RPMI7951 (cell line): ENCODE results near the gene WBP1L. TPM values are rescaled to one million over a fixed set of nuclear protein-coding genes. Genes with fewer than 3 reads are reported as not detected.
"Not testable (repeated sequence)": the region's sequence is repeated elsewhere in the genome, so short reads cannot be mapped to it uniquely, and the experiment has no call there.

ENCODE experiments used
- DNase-seq: peaks from one replicate; pipeline ENCODE4 v3.0.0-alpha.2; 2012; ENCODE audit warnings: low read depth
- total RNA-seq: library from RNA; depleted of rRNA; stranded (reverse); fragments of >200 nt; shearing (Covaris generic); gene quantifications from 2 replicates; pipeline ENCODE4 v1.2.3, GENCODE V29; 2014; rRNA removed

The WBP1L gene
- total RNA-seq, 1 experiment from 2014 or later, result 16.8 TPM

- DNase-seq, result peak; percentile 60
Measured at GRCh38 chr10:102835007-102835482, 91.3 kb downstream of the WBP1L start.

GRCh38 chr10:102837230-102837721, 93.5 kb downstream of the WBP1L start, which contains the start of gene CYP17A1:
TSS of gene CYP17A1 (minus strand) at chr10:102837413. CDS start at chr10:102837361, 52 bp downstream.
- peak; percentile 34 for DNase-seq

- DNase-seq, result not testable (repeated sequence)
Measured at GRCh38 chr10:102838276-102838927, 94.7 kb downstream of the WBP1L start.

- DNase-seq, result no peak
Measured at GRCh38 chr10:102841827-102842345, 98.1 kb downstream of the WBP1L start.

- not testable (repeated sequence) for DNase-seq
Measured at GRCh38 chr10:102843139-102843538, 99.4 kb downstream of the WBP1L start.

- not testable (repeated sequence) for DNase-seq
Measured at GRCh38 chr10:102844190-102844776, 100.5 kb downstream of the WBP1L start.

- DNase-seq, result no peak
Measured at GRCh38 chr10:102845352-102845902, 101.7 kb downstream of the WBP1L start.

- DNase-seq, result no peak
Measured at GRCh38 chr10:102850025-102850518, 106.3 kb downstream of the WBP1L start.

- DNase-seq, result not testable (repeated sequence)
Measured at GRCh38 chr10:102853237-102853636, 109.5 kb downstream of the WBP1L start.

GRCh38 chr10:102855731-102856436, 112.1 kb downstream of the WBP1L start:
- peak; percentile 97 for DNase-seq

- DNase-seq, result no peak
Measured at GRCh38 chr10:102856758-102857424, 113.1 kb downstream of the WBP1L start.

- DNase-seq, result no peak
Measured at GRCh38 chr10:102859911-102860310, 116.2 kb downstream of the WBP1L start.

GRCh38 chr10:102863660-102864059, 119.9 kb downstream of the WBP1L start:
- DNase-seq, result no peak

- no peak for DNase-seq
Measured at GRCh38 chr10:102865620-102866019, 121.9 kb downstream of the WBP1L start.

Other genes with a start within 250 kb of the WBP1L start
- gene ACTR1A, start 241.2 kb upstream of the WBP1L start, total RNA-seq, result 116 and 179 TPM in 2 replicates
- 3.7 and 4.0 TPM in 2 replicates for gene SUFU, start 240.0 kb upstream of the WBP1L start, total RNA-seq
- gene TRIM8, start 99.5 kb upstream of the WBP1L start, total RNA-seq, result 39.3 and 52.8 TPM in 2 replicates
- 11.1 and 12.3 TPM in 2 replicates for gene ARL3, start 29.6 kb upstream of the WBP1L start, total RNA-seq
- gene SFXN2, start 29.3 kb upstream of the WBP1L start, total RNA-seq, result 1.4 and 1.8 TPM in 2 replicates
- not detected in 2 replicates for gene CYP17A1, start 93.5 kb downstream of the WBP1L start, total RNA-seq
- gene BORCS7, start 110.3 kb downstream of the WBP1L start, total RNA-seq, result 17.9 and 29.5 TPM in 2 replicates
- gene AS3MT, start 125.5 kb downstream of the WBP1L start, total RNA-seq, result 1.3 and 1.9 TPM in 2 replicates
- 4.1 and 4.3 TPM in 2 replicates for gene CNNM2, start 174.3 kb downstream of the WBP1L start, total RNA-seq